Keratinocyte (primary cell): ENCODE measurements around the gene BSPRY.

Experiments
- EZH2 ChIP-seq: IDR thresholded peaks from one replicate; pipeline ENCODE4 v1.6.1; 2012; ENCODE audit warnings: inconsistent platforms, mild to moderate bottlenecking, low read length, moderate library complexity
- TF ChIP-seq, protein P1 (sequence below), 3 experiments: IDR thresholded peaks in 1 of 3; conservative IDR thresholded peaks in 1 of 3; optimal IDR thresholded peaks in 1 of 3; 2 replicates in 2 of 3; 3 replicates in 1 of 3; pipeline versions ENCODE3 to v1.5.1; 2011; ENCODE audit warnings: low read length in 3 of 3, mild to moderate bottlenecking in 3 of 3, moderate library complexity in 2 of 3, control low read depth in 1 of 3, inconsistent platforms in 1 of 3; ENCODE audit not compliant: insufficient read depth in 2 of 3; ENCODE audit errors: extremely low read depth in 1 of 3

DNA sequence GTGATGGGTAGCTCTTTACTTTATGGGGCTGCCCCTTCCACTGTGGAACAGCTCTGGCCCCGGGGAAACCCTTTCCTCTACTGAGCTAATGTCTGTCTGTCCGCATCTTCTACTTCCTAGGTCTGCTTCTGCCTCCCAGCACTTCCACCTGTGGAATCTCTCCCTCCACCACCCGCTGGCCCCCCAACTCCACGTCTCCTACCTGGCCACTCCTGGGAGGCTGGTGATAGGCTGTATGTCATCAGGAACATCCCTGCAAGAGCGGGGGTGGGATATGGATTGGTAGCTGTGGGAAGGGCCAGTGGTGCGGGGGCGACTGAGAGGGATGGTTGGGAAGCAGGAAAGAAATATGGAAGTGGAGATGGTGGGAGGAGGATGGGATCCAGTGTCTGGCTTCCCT is 42.6 kb downstream of the BSPRY start:
- TF ChIP-seq, protein P1, sequence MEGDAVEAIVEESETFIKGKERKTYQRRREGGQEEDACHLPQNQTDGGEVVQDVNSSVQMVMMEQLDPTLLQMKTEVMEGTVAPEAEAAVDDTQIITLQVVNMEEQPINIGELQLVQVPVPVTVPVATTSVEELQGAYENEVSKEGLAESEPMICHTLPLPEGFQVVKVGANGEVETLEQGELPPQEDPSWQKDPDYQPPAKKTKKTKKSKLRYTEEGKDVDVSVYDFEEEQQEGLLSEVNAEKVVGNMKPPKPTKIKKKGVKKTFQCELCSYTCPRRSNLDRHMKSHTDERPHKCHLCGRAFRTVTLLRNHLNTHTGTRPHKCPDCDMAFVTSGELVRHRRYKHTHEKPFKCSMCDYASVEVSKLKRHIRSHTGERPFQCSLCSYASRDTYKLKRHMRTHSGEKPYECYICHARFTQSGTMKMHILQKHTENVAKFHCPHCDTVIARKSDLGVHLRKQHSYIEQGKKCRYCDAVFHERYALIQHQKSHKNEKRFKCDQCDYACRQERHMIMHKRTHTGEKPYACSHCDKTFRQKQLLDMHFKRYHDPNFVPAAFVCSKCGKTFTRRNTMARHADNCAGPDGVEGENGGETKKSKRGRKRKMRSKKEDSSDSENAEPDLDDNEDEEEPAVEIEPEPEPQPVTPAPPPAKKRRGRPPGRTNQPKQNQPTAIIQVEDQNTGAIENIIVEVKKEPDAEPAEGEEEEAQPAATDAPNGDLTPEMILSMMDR (optimal IDR thresholded peaks at IDR 0.05 in 1 of 3, IDR thresholded peaks at IDR 0.05 in 1 of 3, conservative IDR thresholded peaks at IDR 0.05 in 1 of 3; ENCODE audit: extremely low read depth in 1 of 3, insufficient read depth in 2 of 3, low read length in 3 of 3): no peak
- TF ChIP-seq EZH2: no peak
